ENCODE results near the gene PLK1.
A peak's percentile ranks its signal among the peaks of the same experiment; 100 is the strongest.

The PLK1 gene

GRCh38 chr16:23667355-23667659, 11.4 kb upstream of the PLK1 start:
- no peak for DNase-seq (ENCODE audit: low read depth)
- TF ChIP-seq CTCF (IDR thresholded peaks at IDR 0.05; ENCODE audit: control insufficient read depth, insufficient read depth, low read depth, low read length, missing control alignments) = no peak
- no peak overlapping the region for H3K4me3 ChIP-seq (ENCODE audit: control insufficient read depth, low read depth, low read length)

- no peak for DNase-seq (ENCODE audit: low read depth)
- no peak overlapping the region for H3K4me3 ChIP-seq (ENCODE audit: control insufficient read depth, low read depth, low read length)
- TF ChIP-seq CTCF (IDR thresholded peaks at IDR 0.05; ENCODE audit: control insufficient read depth, insufficient read depth, low read depth, low read length, missing control alignments) = no peak
These were observed 10.5 kb upstream of the PLK1 start for GRCh38 chr16:23668225-23668624.

GRCh38 chr16:23668873-23669272, 9.8 kb upstream of the PLK1 start:
- no peak for TF ChIP-seq CTCF (IDR thresholded peaks at IDR 0.05; ENCODE audit: control insufficient read depth, insufficient read depth, low read depth, low read length, missing control alignments)
- no peak overlapping the region for H3K4me3 ChIP-seq (ENCODE audit: control insufficient read depth, low read depth, low read length)
- DNase-seq (ENCODE audit: low read depth) = no peak

- peak; percentile 50 for DNase-seq (ENCODE audit: low read depth)
- H3K4me3 ChIP-seq (ENCODE audit: control insufficient read depth, low read depth, low read length) = no peak overlapping the region
- no peak for TF ChIP-seq CTCF (IDR thresholded peaks at IDR 0.05; ENCODE audit: control insufficient read depth, insufficient read depth, low read depth, low read length, missing control alignments)
These were observed 8.4 kb upstream of the PLK1 start for GRCh38 chr16:23670137-23670776.

GRCh38 chr16:23673971-23674614, 4.6 kb upstream of the PLK1 start:
- H3K4me3 ChIP-seq (ENCODE audit: control insufficient read depth, low read depth, low read length) = no peak overlapping the region

GRCh38 chr16:23676924-23677480, 1.7 kb upstream of the PLK1 start:
- no peak overlapping the region for H3K4me3 ChIP-seq (ENCODE audit: control insufficient read depth, low read depth, low read length)
- no peak for TF ChIP-seq CTCF (IDR thresholded peaks at IDR 0.05; ENCODE audit: control insufficient read depth, insufficient read depth, low read depth, low read length, missing control alignments)
- no peak for DNase-seq (ENCODE audit: low read depth)

More at GRCh38 chr16:23673971-23674614, 4.6 kb upstream of the PLK1 start:
- TF ChIP-seq CTCF (IDR thresholded peaks at IDR 0.05; ENCODE audit: control insufficient read depth, insufficient read depth, low read depth, low read length, missing control alignments) = no peak
- DNase-seq (ENCODE audit: low read depth) = no peak

All from AG09309 (cell line).